Activated B cell treated with CpG ODN at 0.5 μM for 24 hours (primary cell): ENCODE results near the gene UTP25. TPM values are rescaled to one million over a fixed set of nuclear protein-coding genes. Genes with fewer than 3 reads are reported as not detected.

Experiments used
- ATAC-seq: fragments of 200-7000 bp; cut with Tn5 transposase; one replicate; pipeline ENCODE4 v1.10.0; 2021; ENCODE audit warnings: low read depth, mild to moderate bottlenecking, moderate library complexity
- CTCF ChIA-PET: fragments of 350-600 bp; sonication (Branson Sonifier 250); formaldehyde crosslinking; loops from one replicate; lab custom pipeline; 2021; ENCODE audit warnings: antibody characterized with exemption; lab: Charles Lee
- POLR2A ChIA-PET: fragments of 350-600 bp; sonication (Branson Sonifier 250); formaldehyde crosslinking; loops from one replicate; lab custom pipeline; 2021; ENCODE audit warnings: antibody characterized with exemption; lab: Charles Lee
- DNase-seq: peaks from one replicate; pipeline ENCODE4 v3.0.0; 2022
- H3K27ac Mint-ChIP-seq: one replicate; pipeline ENCODE4 v1.8.0; 2020; ENCODE audit warnings: mixed read lengths
- H3K27me3 Mint-ChIP-seq: one replicate; pipeline ENCODE4 v1.8.0; 2021; ENCODE audit warnings: mixed read lengths
- H3K36me3 Mint-ChIP-seq: one replicate; pipeline ENCODE4 v1.8.0; 2021; ENCODE audit warnings: low read depth, mixed read lengths
- H3K4me1 Mint-ChIP-seq: one replicate; pipeline ENCODE4 v1.8.0; 2021; ENCODE audit warnings: mixed read lengths
- H3K4me3 Mint-ChIP-seq: one replicate; pipeline ENCODE4 v1.8.0; 2020; ENCODE audit warnings: mild to moderate bottlenecking, mixed read lengths
- H3K9me3 Mint-ChIP-seq: one replicate; pipeline ENCODE4 v1.8.0; 2020; ENCODE audit warnings: mixed read lengths
- CTCF ChIP-seq: fragments of 200-600 bp; IDR thresholded peaks from one replicate; pipeline ENCODE4 v1.8.0; 2022; ENCODE audit warnings: antibody characterized with exemption, mild to moderate bottlenecking
- intact Hi-C: fragments of 100-400 bp; cut with micrococcal nuclease; formaldehyde crosslinking; loops from one replicate; pipeline ENCODE4 v1.15.1; 2024
- total RNA-seq: library from RNA; stranded (reverse); gene quantifications from 2 replicates; pipeline ENCODE4 v1.2.3, GENCODE V29; 2022

Gene UTP25
- total RNA-seq, 1 donor from 2014 or later = 15.4 TPM

DNA sequence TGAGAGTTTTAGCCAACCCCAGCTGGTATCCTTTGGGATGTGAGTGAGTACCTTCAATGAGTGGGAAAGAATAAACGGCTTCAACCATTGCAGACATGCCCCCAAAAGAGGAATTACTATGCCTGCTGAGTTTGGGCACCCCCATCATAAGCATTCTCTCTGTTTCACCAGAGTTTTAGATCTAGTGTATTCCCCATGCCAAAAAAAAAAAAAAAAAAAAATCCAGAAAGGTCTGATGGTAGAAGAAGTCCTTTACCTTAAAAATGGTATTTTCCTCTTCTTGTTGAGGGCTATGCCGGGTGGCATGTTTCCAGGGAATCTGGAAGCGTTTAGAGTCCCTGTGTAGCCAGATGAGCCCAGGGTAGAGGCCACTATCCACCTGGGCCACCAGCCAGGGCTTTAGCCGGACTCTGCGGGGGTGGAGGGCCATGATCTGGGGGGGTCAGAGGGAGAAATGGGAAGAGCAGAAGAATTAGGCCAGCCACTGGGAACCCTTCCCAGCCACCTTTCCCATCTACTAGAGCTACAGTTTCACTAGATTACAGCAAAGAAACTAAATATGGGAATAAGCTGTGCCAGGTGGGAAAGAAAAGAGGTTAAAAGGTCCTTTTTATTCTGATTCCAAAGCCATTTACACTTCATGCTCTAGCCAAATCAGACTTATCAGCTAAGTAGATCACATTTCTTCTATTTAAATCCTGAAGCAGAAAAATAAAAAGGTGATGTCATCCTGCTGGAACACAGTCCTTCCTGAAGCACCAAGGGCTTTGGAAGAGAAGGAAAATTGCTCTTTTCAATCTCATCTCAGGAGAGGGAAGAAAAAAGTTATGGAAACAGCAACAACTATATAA is 26.6 kb upstream of the UTP25 start:
- peaks cover 1% of the 10 kb centered on the region for H3K36me3 Mint-ChIP-seq
- DNase-seq (no peak), ATAC-seq (no peak)
- no peak overlapping the region for H3K4me3 Mint-ChIP-seq
- peaks cover 9% of the 10 kb centered on the region for H3K4me1 Mint-ChIP-seq
- H3K27ac Mint-ChIP-seq = no peak overlapping the region
- peaks cover 29% of the 10 kb centered on the region for H3K27me3 Mint-ChIP-seq
- H3K9me3 Mint-ChIP-seq = no peaks in the 10 kb centered on the region
- intact Hi-C loops = no loop called here
- ChIA-PET CTCF (no interaction called here), POLR2A (no interaction called here)
- TF ChIP-seq CTCF = no peak

- no peak for DNase-seq
- Mint-ChIP-seq H3K9me3 (no peaks in the 10 kb centered on the region), H3K4me1 (peaks cover 11% of the 10 kb centered on the region), H3K36me3 (peaks cover 1% of the 10 kb centered on the region), H3K4me3 (no peak overlapping the region), H3K27ac (no peak overlapping the region), H3K27me3 (peaks cover 29% of the 10 kb centered on the region)
- ChIA-PET POLR2A (no interaction called here), CTCF (no interaction called here)
- intact Hi-C loops = no loop called here
- no peak for TF ChIP-seq CTCF
- no peak for ATAC-seq
These were observed 25.5 kb upstream of the UTP25 start for GRCh38 chr1:209802117-209802779.

- H3K4me1 Mint-ChIP-seq = peaks cover 10% of the 10 kb centered on the region
- TF ChIP-seq CTCF = no peak
- ATAC-seq (no peak), DNase-seq (no peak)
- CTCF ChIA-PET = no interaction called here
- no peak overlapping the region for H3K27ac Mint-ChIP-seq
- H3K9me3 Mint-ChIP-seq = no peaks in the 10 kb centered on the region
- H3K36me3 Mint-ChIP-seq = peaks cover 1% of the 10 kb centered on the region
- H3K4me3 Mint-ChIP-seq = no peak overlapping the region
- intact Hi-C loops = no loop called here
- POLR2A ChIA-PET = no interaction called here
- H3K27me3 Mint-ChIP-seq = peaks cover 25% of the 10 kb centered on the region
These were observed 25.0 kb upstream of the UTP25 start for GRCh38 chr1:209802780-209803152.

DNA sequence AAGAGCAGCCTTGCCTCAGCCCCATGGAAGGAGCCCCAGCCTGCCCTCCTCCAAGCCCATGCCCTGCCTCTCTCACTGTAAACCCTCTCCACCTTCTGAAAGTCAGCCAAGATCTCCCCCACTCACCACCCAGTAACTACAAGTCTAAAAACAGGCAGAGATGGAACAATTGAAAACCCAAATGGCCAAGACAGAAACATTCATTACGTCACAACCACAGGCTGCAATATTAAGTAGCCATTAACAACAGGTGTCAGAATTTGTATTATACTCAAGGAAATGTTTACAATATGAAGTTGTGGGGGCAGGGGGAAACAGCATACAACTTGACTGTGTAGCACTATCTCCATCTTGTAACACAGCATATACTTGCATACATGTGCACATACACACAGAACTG is 24.2 kb upstream of the UTP25 start:
- Mint-ChIP-seq H3K36me3 (peaks cover 1% of the 10 kb centered on the region), H3K9me3 (no peaks in the 10 kb centered on the region), H3K4me1 (peaks cover 7% of the 10 kb centered on the region), H3K27ac (no peak overlapping the region), H3K27me3 (peaks cover 22% of the 10 kb centered on the region), H3K4me3 (no peak overlapping the region)
- TF ChIP-seq CTCF = no peak
- DNase-seq = no peak
- intact Hi-C loops = no loop called here
- no peak for ATAC-seq
- CTCF ChIA-PET = no interaction called here
- POLR2A ChIA-PET = no interaction called here

DNA sequence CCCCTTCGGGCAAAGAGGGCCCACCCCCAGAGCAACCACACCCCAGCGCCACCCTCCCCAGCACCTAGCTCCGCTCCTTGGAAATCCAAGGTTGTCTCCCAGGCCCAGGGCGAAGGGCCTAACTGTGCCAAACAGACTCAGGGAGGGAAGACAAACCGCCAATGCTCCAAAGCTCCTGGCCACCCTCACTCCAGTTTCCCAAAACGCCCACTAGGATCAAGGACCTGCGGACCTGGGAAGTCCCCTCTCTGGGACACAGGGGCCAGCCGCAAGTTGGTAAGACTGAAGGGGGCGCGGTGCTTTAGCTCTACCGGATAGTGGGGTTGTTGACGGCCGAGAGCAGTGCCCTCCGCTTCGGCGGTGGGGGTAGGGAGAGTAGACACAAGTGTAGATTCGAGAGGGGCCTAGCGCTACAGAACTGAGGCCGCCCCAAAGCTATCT is 22.4 kb upstream of the UTP25 start:
- H3K27me3 Mint-ChIP-seq = peaks cover 21% of the 10 kb centered on the region
- H3K9me3 Mint-ChIP-seq = no peaks in the 10 kb centered on the region
- peaks cover 1% of the 10 kb centered on the region for H3K36me3 Mint-ChIP-seq
- TF ChIP-seq CTCF = no peak
- ChIA-PET CTCF (interaction anchor here (2.4 kb wide), 1 partner anchor 17 kb away, joined by 8 read pairs; no protein-coding TSS in a partner anchor), POLR2A (interaction anchor here (0.7 kb wide), 1 partner anchor 117 kb away, joined by 3 read pairs; no protein-coding TSS in a partner anchor)
- no peak overlapping the region for H3K27ac Mint-ChIP-seq
- ATAC-seq (no peak), DNase-seq (no peak)
- peak overlapping the region; percentile 96 for H3K4me3 Mint-ChIP-seq
- intact Hi-C loops = no loop called here
- peaks cover 7% of the 10 kb centered on the region for H3K4me1 Mint-ChIP-seq
